Lower lobe of right lung (tissue), 2 donors: Measurements from ENCODE around the gene KCNG2. TPM values are rescaled to one million over a fixed set of nuclear protein-coding genes. Genes with fewer than 3 reads are reported as not detected.
"Not testable (repeated sequence)": the region's sequence is repeated elsewhere in the genome, so short reads cannot be mapped to it uniquely, and the experiment has no call there.

Experiments used
- ATAC-seq, 2 donors: fragments of 200-7000 bp; cut with Tn5 transposase; one replicate each; pipeline ENCODE4 v1.9.1; 2020 to 2022; ENCODE audit warnings: mild to moderate bottlenecking in 2 of 2, moderate library complexity in 2 of 2
- DNase-seq: peaks from one replicate; pipeline ENCODE4 v3.0.0-alpha.2; 2020
- H3K27ac ChIP-seq: fragments of 200-600 bp; one replicate; pipeline ENCODE4 v1.8.0; 2022
- H3K27me3 ChIP-seq: fragments of 200-600 bp; one replicate; pipeline ENCODE4 v1.8.0; 2022; ENCODE audit warnings: low read depth
- H3K36me3 ChIP-seq: fragments of 200-600 bp; one replicate; pipeline ENCODE4 v1.8.0; 2022; ENCODE audit warnings: mild to moderate bottlenecking
- H3K4me1 ChIP-seq: fragments of 200-600 bp; one replicate; pipeline ENCODE4 v1.8.0; 2022
- H3K4me3 ChIP-seq: fragments of 200-600 bp; one replicate; pipeline ENCODE4 v1.8.0; 2022; ENCODE audit warnings: mild to moderate bottlenecking
- H3K9me3 ChIP-seq: fragments of 200-600 bp; one replicate; pipeline ENCODE4 v1.8.0; 2022
- CTCF ChIP-seq: fragments of 200-600 bp; IDR thresholded peaks from one replicate; pipeline ENCODE4 v1.8.0; 2022; ENCODE audit warnings: antibody characterized with exemption, mild to moderate bottlenecking
- intact Hi-C: fragments of 100-400 bp; cut with DNase I; formaldehyde crosslinking; loops from one replicate; pipeline ENCODE4 v1.11.0; 2022
- total RNA-seq: library from RNA; stranded (reverse); fragmentation: NEBNext Ultra II Directional; extraction: Animal tissue kit (Norgen Biotek cat#: 25700); gene quantifications from one replicate; pipeline ENCODE4 v1.2.1, GENCODE V29; 2021
- donor health status: DM: no; HTN: yes; CAD: no; lungs with severe emphysema.

Gene KCNG2
- total RNA-seq, 1 donor from 2014 or later, result 0.50 TPM

- intact Hi-C loops, result no loop called here
- H3K27ac ChIP-seq, result no peak overlapping the region
These were observed 77.8 kb downstream of the KCNG2 start for GRCh38 chr18:79875531-79875919.

DNA sequence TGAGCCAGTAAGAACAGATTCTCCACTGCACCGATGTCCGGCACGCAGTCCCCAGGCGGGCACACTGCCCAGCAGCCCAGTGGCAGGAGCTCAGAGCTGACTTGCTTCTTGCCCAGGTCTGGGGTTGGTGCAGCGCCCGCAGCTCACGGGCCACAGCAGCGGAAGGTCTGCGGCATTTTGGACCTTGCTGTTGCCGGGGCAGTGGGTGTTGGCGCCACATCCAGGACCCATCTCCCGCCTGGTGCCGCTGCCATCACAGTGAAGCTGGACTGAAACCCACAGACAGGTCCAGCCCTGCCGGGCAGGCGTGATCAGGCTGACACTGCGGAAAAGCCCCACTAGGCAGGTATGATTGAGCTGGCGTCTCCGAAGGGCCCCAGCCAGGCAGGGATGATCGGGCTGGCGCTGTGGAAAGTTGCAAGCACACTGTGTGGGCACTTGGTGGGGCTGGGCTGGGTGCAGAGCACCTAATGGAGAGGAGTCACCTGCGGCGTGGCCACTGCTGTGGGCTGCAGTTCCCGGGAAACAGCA, 78.3 kb downstream of the KCNG2 start:
- ATAC-seq, result no peak
- Histone ChIP-seq H3K27ac (no peak overlapping the region), H3K4me1 (no peaks in the 10 kb centered on the region), H3K27me3 (peaks cover 12% of the 10 kb centered on the region), H3K36me3 (no peaks in the 10 kb centered on the region), H3K9me3 (no peaks in the 10 kb centered on the region), H3K4me3 (no peak overlapping the region)
- TF ChIP-seq CTCF, result no peak
- intact Hi-C loops, result no loop called here
- DNase-seq, result no peak

More at GRCh38 chr18:79875531-79875919, 77.8 kb downstream of the KCNG2 start:
- Histone ChIP-seq H3K4me3 (no peak overlapping the region), H3K27me3 (peaks cover 12% of the 10 kb centered on the region), H3K4me1 (no peaks in the 10 kb centered on the region), H3K9me3 (no peaks in the 10 kb centered on the region), H3K36me3 (no peaks in the 10 kb centered on the region)
- DNase-seq (no peak), ATAC-seq (no peak)
- no peak for TF ChIP-seq CTCF

DNA sequence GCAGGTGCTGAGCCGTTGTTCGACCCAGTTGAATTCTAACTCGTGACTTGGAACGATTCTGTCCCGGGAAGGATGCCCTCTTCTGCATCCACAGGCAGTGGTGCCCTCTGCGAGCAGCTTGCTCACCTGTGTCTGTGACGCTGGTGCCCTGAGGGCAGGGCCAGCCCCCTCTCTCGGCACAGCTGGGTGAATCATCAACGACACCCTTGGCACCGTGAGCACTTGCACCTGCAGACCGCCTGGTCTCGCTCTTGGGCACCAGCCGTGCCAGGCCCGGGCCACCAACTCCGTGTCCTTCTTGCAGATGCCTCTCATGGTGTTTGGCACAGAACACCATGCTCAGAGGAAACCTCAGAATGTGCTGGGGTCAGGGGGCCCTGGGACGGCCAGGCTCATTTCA, 78.8 kb downstream of the KCNG2 start:
- ATAC-seq, result no peak
- Histone ChIP-seq H3K27me3 (peaks cover 12% of the 10 kb centered on the region), H3K9me3 (no peaks in the 10 kb centered on the region), H3K4me1 (no peaks in the 10 kb centered on the region), H3K36me3 (no peaks in the 10 kb centered on the region), H3K4me3 (no peak overlapping the region), H3K27ac (no peak overlapping the region)
- DNase-seq, result no peak
- intact Hi-C loops, result no loop called here
- no peak for TF ChIP-seq CTCF

DNA sequence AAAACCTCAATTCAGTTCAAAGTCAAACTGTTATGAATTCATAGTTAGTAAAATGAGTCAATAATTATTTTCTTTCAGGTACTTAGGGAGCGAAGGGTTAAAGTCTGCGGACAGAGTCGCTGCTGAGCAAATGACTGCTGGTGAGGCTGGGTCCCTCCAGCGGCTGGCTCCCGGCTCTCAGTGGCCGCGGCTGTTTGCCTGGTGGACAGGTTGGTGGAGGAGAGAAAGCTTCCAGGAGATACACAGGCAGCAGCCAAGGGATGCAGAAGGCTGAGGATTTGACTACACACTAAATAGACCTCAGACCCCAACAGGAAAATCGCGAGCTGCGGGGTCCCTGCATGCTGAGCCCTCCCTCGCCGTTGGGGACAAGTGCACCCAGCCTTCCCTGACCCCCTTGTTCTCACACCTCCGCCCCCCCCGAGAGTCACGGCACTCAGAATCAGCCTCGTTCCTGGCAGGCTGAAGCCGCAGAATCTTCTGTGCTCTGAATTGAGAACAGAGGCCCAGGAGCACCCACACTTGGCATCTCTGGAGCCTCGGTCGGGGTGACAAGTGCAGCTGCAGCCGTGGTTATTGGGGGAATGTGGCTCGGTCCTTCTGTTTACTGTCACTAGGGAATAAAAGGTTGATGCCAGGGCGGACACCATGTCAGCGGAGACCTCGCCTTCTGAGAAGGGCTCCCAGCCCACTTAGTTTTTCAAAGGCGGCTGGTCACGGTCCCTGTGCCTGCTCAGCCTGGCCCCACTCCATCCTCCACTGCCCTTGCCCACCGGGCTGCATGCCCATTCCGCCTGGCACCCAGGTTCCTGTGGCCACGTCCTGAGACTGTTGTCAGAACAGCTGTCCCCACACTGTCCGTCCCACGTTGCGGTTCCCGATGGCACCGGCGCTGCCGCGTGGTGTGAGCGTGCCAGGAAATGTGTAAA, 79.7 kb downstream of the KCNG2 start:
- Histone ChIP-seq H3K27ac (no peak overlapping the region), H3K36me3 (no peaks in the 10 kb centered on the region), H3K4me1 (no peaks in the 10 kb centered on the region), H3K9me3 (no peaks in the 10 kb centered on the region), H3K27me3 (peaks cover 8% of the 10 kb centered on the region), H3K4me3 (no peak overlapping the region)
- no peak for TF ChIP-seq CTCF
- intact Hi-C loops, result no loop called here
- DNase-seq (no peak), ATAC-seq (no peak)

DNA sequence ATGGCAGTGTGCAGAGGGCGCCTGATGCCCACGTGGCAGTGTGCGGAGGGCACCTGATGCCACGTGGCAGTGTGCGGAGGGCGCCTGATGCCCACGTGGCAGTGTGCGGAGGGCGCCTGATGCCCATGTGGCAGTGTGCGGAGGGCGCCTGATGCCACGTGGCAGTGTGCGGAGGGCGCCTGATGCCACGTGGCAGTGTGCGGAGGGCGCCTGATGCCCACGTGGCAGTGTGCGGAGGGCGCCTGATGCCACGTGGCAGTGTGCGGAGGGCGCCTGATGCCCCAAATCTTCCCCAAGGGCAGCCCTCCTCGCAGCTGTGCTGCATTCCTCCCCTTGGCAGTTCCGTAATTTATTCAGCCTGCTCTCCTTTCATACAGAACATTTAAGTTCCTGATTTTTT, 80.5 kb downstream of the KCNG2 start:
- H3K9me3 ChIP-seq, H3K27me3 ChIP-seq, H3K27ac ChIP-seq, H3K36me3 ChIP-seq, DNase-seq, H3K4me1 ChIP-seq, intact Hi-C loops, ATAC-seq, H3K4me3 ChIP-seq: not testable (repeated sequence)

DNA sequence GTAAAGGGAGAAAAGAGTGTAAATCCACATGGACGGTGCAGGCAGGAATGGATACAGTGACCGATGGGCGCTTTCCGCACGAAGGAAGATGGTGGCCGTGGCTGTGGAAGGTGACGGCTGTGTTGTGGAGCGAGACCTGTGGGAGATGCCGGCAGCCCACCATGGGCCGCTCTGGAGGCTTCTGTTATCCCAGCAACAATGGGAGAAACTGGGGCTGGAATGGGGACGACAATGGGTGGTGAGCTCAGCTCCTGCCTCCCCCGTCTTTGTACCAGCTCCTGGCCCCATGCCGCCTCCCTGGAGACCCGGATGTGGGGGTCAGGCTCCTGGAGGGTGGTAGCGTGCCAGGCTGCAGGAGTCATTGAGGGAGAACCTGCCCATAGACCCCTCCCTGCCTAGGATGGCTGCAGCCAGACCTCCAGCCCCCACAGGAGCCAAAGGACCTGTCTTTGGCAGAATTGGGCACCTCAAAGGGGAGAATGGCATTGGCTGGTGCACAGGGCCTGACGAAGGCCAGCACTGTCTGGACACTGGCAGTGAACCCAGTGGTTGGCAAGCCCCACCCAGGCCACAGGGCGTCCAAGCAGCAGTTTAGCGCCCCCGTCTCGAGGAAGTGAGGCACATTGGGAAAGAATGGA, 81.1 kb downstream of the KCNG2 start:
- no peak for DNase-seq
- no peaks in the 10 kb centered on the region for H3K36me3 ChIP-seq
- H3K27ac ChIP-seq, result no peak overlapping the region
- no peak overlapping the region for H3K4me3 ChIP-seq
- peaks cover 4% of the 10 kb centered on the region for H3K27me3 ChIP-seq
- H3K9me3 ChIP-seq, result no peaks in the 10 kb centered on the region
- intact Hi-C loops, result no loop called here
- H3K4me1 ChIP-seq, result no peaks in the 10 kb centered on the region
- TF ChIP-seq CTCF, result no peak
- no peak for ATAC-seq
